ENCODE data around the gene PEMT.

Gene PEMT

DNA sequence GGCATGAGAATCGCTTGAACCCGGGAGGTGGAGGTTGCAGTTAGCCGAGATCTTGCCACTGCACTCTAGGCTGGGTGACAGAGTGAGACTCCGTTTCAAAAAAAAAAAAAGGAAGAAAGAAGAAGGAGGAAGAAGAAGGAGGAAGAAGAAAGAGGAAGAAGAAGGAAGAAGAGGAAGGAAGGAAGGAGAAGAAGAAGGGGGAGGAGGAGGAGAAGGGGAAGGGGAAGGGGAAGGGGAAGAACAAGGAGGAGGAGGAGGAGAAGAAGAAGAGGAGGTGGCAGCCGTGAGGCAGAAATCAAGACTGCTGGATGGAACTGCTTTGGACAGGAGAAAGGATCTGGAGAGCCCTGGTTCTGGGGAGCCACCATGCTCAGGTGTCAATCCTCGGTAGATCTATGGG lies 29.7 kb upstream of the PEMT start:
- TF ChIP-seq ZNF274 (IDR thresholded peaks at IDR 0.05; ENCODE audit: low read depth, low read length) = no peak

DNA sequence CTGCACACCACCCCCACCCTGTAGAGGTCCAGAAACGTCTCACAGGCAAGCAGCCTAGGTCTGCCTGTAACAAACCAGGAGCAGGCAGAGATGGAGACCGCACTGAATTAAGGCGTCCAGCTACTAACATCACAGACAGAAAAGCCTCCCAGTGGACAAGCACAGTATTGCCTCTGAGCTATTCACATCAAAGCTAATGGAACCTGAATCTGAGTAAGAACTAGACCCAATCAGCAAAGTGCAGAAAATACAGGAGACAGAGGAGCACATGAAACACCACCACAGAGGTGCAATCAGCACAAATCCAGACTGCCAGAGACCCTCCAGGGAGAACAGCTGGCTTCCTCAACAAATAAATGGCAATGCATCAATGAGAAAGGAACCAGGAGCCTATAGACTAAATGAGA lies 22.2 kb upstream of the PEMT start:
- H3K4me3 ChIP-seq (ENCODE audit: low read length) = no peak overlapping the region
- no peak for TF ChIP-seq ZNF274 (IDR thresholded peaks at IDR 0.05; ENCODE audit: low read depth, low read length)

More for the DNA sequence above, 29.7 kb upstream of the PEMT start:
- no peak overlapping the region for H3K4me3 ChIP-seq (ENCODE audit: low read length)

DNA sequence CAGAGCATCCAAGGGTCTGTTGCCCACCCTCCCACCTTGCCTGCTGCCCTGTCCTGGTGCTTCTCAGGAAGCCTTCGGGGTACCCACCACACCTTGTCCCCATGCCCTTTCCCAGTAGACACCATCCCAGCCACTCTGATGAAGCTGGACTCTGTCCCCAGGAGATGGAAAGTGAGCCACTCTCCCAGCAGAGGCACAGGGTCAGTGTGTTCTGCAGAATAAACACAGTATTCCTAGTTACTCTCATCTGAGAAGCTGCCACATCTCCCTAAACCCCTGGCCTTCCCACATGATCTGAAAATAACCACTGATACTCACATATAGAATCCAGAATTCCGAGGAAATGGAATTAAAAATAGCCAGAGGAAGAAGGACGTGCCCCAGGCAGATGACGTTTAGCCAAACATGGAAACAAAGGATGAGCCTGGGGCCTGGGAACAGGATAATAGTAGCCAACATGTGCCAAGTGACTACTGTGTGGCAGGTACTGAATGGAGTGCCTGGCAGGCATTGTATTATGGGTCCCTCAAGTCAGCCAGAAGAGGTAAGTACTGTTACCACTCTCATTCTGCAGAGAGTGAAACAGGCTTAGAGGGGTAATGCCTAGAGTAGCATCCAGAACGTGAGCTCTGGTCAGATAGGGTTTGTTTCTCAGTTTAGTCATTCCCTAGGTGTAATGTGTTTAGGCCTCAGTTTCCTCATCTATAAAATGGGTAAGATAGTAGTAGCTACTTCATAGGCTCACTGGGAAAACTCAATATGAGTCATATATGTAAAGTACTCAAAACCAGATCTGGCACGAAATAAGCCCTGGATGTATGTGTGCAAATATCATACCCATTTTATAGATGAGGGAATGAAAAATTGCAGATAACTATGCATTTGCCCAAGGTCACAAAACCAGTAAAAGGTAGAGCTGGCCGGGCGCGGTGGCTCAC lies 20.8 kb upstream of the PEMT start:
- no peak overlapping the region for H3K4me3 ChIP-seq (ENCODE audit: low read length)
- TF ChIP-seq ZNF274 (IDR thresholded peaks at IDR 0.05; ENCODE audit: low read depth, low read length) = no peak

DNA sequence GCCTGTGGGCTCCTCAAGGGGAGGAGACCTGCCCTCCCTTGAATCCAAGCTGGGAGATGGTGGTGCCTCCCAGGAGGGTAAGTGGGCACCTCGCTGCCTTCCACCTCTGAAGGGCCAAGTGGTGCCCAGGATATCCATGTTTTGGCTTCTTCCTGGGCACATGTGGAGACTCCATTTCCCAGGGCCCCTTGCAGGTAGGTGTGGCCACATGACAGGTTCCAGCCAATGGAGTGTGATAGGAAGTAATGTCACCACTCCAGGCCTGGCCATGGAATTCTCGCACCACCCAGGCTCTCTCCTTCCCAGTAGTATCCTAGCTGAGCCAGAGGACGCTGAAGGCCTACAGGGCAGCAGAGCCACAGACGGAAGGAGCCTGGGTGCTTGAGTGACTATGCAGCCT lies 17.6 kb upstream of the PEMT start:
- H3K4me3 ChIP-seq (ENCODE audit: low read length) = no peak overlapping the region
- no peak for TF ChIP-seq ZNF274 (IDR thresholded peaks at IDR 0.05; ENCODE audit: low read depth, low read length)

DNA sequence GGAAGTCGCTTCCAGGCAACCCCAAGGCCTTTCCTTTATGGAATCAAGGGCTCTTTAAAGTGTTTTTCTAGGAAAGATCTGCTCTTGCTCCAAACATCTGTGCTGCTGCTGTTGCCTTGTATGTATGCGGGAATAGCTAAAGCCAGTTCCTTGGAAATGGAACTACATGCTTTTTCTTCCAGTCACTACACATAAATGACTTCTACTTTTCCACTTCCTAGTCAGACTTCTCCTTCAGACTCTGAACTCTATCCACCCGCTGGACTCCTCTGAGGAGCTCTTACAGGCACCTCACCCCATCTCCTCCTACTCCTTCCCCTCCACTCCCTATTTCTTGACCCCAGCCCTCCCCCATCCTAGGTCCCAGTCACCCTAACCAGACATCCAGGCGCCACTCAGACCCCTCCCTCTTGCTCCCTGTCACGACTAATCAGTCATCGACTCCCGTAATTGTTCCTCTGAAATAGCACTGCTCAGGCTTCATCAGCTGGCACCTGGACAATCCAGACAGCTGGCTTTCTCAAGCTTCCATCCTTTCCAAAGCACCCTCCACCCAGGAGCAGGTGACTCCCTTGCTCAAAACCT lies 15.0 kb upstream of the PEMT start:
- no peak for TF ChIP-seq ZNF274 (IDR thresholded peaks at IDR 0.05; ENCODE audit: low read depth, low read length)
- H3K4me3 ChIP-seq (ENCODE audit: low read length) = no peak overlapping the region

DNA sequence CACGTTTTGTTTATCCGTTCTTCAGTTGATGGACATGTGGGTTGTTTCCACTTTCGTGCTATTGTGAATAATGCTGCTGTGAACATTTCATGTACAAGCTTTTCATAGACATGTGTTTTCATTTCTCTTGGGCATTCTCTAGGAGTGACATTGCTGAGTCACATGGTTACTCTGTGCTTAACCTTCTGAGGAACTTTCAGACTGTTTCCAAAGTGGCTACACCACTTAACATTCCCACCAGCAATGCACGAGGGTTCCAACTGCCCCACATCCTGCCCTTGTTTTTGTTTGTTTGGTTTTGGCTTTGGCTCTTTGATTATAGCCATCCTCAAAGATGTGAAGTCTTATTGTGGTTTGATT lies 14.2 kb upstream of the PEMT start:
- no peak overlapping the region for H3K4me3 ChIP-seq (ENCODE audit: low read length)
- TF ChIP-seq ZNF274 (IDR thresholded peaks at IDR 0.05; ENCODE audit: low read depth, low read length) = no peak

DNA sequence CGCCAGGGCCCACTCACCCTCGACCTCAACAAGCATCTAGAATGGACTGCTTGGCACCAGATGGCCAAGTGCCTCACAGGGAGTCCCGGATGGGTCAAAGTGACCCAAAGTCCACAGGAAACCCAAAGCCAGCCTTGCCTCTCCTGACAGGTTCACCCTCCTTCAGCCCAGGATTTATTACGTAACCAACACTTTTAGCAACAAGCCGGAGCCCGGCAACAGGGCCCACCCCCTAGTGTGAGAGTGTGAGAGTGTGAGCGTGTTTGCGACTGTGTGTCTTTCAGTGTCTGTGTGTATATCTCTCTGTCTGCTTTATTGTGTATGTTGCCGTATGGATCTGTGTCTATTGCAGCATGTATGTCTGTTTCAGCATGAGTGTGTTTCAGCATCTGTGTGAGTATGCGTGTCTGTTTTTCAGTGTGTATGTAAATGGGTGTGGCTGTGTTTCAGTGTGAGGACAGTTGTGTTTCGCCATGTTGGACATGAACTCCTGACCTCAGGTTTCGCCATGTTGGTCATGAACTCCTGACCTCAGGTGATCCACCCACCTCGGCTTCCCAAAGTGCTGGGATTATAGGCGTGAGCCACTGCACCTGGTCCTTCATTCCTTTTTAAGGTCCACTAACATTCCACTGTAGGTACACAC lies 13.7 kb upstream of the PEMT start:
- TF ChIP-seq ZNF274 (IDR thresholded peaks at IDR 0.05; ENCODE audit: low read depth, low read length) = no peak
- H3K4me3 ChIP-seq (ENCODE audit: low read length) = no peak overlapping the region

DNA sequence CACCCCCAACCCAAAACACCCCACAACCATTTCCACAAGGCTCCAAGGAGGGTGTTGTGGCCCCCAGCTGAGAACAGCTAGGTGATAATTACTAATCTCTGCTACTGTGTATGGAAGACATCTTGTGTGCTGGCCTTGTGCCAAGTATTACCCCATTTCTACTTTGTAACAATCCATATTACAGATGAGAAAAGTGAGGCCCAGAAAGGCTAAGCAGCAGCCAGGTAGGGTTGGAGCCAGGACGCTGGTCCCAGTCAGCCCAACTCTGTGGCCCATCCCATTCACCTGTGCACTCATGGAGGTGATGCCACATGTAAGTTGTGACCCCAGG lies 12.4 kb upstream of the PEMT start:
- no peak for TF ChIP-seq ZNF274 (IDR thresholded peaks at IDR 0.05; ENCODE audit: low read depth, low read length)
- H3K4me3 ChIP-seq (ENCODE audit: low read length) = no peak overlapping the region

DNA sequence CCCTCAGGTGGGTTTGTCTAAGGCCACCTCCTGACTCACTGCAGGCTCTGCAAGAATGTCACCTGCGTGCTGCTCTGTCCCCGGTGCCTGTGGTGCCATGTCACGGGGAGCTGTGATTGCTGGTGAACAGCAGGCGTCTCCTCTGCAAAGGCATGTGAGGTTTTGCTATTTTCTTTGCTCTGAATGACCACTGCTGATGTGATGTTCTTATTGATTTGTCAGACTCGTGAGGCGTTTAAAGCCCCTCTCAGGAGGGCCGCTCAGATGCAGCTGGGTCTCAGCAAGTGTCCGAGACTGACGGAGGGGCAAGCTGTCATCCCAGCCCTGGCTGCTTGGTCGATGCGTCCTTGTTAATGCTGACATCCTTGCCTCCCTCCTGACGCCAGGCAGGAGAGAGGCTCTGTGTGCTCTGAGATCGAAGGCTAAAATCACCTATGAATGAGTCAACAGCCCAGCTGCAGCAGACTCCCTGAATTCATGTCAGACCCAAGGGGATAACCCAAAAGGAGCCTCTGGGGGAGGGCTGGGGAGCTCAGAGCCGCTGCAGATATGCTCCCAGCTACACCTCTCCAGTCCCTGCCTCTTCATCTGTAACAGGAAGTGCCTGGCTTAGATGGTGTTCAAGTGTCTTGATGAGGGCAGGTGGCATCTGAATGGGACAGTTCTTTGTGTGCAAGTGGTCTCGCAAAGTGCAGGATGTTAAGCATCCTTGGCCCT lies 11.8 kb upstream of the PEMT start:
- no peak overlapping the region for H3K4me3 ChIP-seq (ENCODE audit: low read length)
- TF ChIP-seq ZNF274 (IDR thresholded peaks at IDR 0.05; ENCODE audit: low read depth, low read length) = no peak

DNA sequence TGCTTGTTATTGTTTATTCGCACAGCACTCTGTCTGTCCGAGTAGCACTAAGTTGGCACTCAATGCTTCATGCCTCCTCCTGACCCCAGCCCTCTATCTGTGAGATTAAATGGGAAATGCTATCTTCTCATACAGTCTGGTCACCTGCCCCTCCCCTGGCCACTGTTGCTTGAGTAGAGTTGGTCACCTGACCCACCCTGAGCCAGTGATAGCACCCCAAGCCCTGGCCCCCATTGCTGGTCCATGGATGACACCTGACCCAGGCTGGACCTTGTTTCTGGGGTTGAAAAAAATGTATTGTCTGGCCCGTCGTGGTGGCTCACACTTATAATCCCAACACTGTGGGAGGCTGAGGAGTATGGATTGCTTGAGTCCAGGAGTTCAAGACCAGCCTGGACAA lies 8.5 kb upstream of the PEMT start:
- no peak overlapping the region for H3K4me3 ChIP-seq (ENCODE audit: low read length)

DNA sequence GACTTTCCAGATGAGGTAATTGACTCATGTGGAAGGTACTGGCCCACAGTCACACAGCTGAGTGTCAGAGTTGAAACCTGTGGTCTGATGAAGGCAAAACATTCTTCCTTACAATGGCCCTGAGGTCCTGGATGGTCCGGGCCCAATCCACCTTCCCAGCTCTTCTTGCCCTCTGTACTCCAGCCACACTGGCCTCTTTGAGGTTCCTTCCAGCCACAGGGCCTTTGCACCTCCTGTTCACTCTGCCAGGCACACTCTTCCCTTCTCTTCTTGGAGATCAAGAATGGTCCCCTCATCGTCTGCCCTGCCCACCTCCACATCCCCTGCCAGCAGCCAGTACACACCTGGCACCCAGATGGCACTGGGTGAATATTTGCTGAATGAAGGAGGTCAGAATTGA lies 6.5 kb upstream of the PEMT start:
- TF ChIP-seq ZNF274 (IDR thresholded peaks at IDR 0.05; ENCODE audit: low read depth, low read length) = no peak
- no peak overlapping the region for H3K4me3 ChIP-seq (ENCODE audit: low read length)

More for the DNA sequence above, 8.5 kb upstream of the PEMT start:
- no peak for TF ChIP-seq ZNF274 (IDR thresholded peaks at IDR 0.05; ENCODE audit: low read depth, low read length)

DNA sequence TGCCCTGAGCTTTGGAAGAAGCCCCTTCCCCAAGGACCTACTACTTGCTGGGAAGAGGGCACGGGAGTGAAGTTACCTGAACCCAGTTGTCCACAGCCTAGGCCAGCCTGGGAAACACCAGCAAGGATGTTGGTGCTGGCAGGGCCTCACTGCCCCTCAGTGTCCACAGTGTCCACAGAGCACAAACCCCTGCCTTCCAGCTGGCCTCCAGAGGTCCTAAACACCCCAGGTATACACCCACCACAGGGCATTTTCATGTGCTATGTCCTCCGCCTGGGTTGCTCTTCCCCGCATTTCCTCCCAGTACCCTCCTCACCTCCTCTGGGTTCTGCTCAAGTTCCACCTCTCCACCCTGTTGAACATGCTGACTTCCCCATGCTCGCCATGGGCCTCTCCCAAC lies 4.2 kb upstream of the PEMT start:
- TF ChIP-seq ZNF274 (IDR thresholded peaks at IDR 0.05; ENCODE audit: low read depth, low read length) = no peak
- H3K4me3 ChIP-seq (ENCODE audit: low read length) = no peak overlapping the region

DNA sequence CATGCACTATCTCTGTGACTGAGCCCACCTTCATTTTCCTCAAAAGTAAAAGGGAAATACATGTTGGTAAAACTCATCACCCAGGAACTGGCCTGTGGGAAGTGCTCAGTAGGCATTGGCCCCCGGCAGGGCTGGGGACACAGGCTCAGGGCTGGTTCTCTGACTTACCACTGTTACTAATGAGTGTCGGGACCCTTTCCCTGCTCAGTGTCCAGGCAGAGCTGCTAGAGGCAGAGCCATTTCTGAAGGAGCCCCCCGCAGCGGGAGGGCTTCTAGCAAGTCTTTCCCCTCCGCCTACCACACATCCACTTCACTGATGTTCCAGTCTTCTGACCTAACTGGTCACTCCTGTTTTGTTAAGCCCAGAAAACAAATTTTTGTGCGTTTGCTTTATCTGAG lies 1.7 kb upstream of the PEMT start:
- H3K4me3 ChIP-seq (ENCODE audit: low read length) = no peak overlapping the region
- no peak for TF ChIP-seq ZNF274 (IDR thresholded peaks at IDR 0.05; ENCODE audit: low read depth, low read length)

DNA sequence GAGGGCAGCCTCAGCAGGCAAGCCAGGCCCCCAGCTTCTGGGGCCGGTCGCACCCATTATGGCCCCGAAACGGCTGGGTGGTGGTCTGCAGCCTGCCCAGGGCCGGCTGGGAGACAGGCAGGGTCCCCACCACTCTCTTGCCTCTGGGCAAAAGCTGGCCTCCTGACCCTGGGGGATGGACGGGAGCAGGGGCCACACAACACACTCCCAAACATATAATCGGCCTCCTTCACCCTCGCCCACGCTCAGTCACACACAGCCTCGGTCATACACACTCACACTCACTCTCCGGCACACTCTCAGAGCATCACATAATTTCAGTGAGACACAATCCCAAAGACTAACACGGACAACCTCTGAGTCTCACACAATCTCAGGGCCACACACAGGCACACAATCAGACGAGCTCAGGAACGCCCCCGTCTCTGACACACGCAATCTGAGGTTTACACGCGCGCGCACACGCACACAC lies 589 bp downstream of the PEMT start:
- TF ChIP-seq ZNF274 (IDR thresholded peaks at IDR 0.05; ENCODE audit: low read depth, low read length) = no peak

More for the DNA sequence above, 589 bp downstream of the PEMT start:
- peak overlapping the region; percentile 75 for H3K4me3 ChIP-seq (ENCODE audit: low read length)

All from GM08714 (cell line).